GM12875 (cell line): Measurements from ENCODE around the gene SRSF3.

Source experiments
- H3K4me3 ChIP-seq: one replicate; pipeline ENCODE4 v1.5.1; 2011; ENCODE audit warnings: low read depth, low read length, control low read depth
- CTCF ChIP-seq: IDR thresholded peaks from 2 replicates; pipeline ENCODE4 v1.5.1; 2011; ENCODE audit warnings: low read depth, mild to moderate bottlenecking, control low read depth, inconsistent platforms, low read length, moderate library complexity, borderline replicate concordance; ENCODE audit not compliant: insufficient read depth

Gene SRSF3

GRCh38 chr6:36550473-36551000 is 43.6 kb upstream of the SRSF3 start:
- H3K4me3 ChIP-seq, result no peak overlapping the region
- TF ChIP-seq CTCF, result no peak

GRCh38 chr6:36555750-36556252 is 38.4 kb upstream of the SRSF3 start:
- H3K4me3 ChIP-seq, result no peak overlapping the region
- TF ChIP-seq CTCF, result no peak

- no peak for TF ChIP-seq CTCF
Measured at GRCh38 chr6:36556281-36556680, 37.9 kb upstream of the SRSF3 start.

GRCh38 chr6:36559011-36559793 is 35.0 kb upstream of the SRSF3 start:
- no peak overlapping the region for H3K4me3 ChIP-seq
- TF ChIP-seq CTCF, result no peak

More at GRCh38 chr6:36556281-36556680, 37.9 kb upstream of the SRSF3 start:
- no peak overlapping the region for H3K4me3 ChIP-seq

GRCh38 chr6:36560822-36561221 is 33.3 kb upstream of the SRSF3 start:
- TF ChIP-seq CTCF, result no peak
- no peak overlapping the region for H3K4me3 ChIP-seq

- no peak for TF ChIP-seq CTCF
- H3K4me3 ChIP-seq, result no peak overlapping the region
Measured at GRCh38 chr6:36563237-36563927, 30.8 kb upstream of the SRSF3 start.
